Mononuclear cell (primary cell): ENCODE results near the gene PIGR. TPM values are rescaled to one million over a fixed set of nuclear protein-coding genes. Genes with fewer than 3 reads are reported as not detected.

ENCODE experiments used
- H3K27me3 ChIP-seq: 2 replicates; pipeline ENCODE4 v1.6.0; 2011; ENCODE audit warnings: low read length, control low read depth; ENCODE audit not compliant: insufficient read depth
- H3K4me1 ChIP-seq: 2 replicates; pipeline ENCODE4 v1.5.1; 2011; ENCODE audit warnings: mild to moderate bottlenecking, low read length, control low read depth; ENCODE audit not compliant: insufficient read depth
- H3K4me3 ChIP-seq: 2 replicates; pipeline ENCODE4 v1.5.1; 2011; ENCODE audit warnings: mild to moderate bottlenecking, low read length, moderate library complexity
- H3K9me3 ChIP-seq: 2 replicates; pipeline ENCODE4 v1.5.1; 2011; ENCODE audit warnings: low read depth, mild to moderate bottlenecking, control low read depth, low read length
- total RNA-seq: library from RNA; depleted of rRNA; stranded (reverse); fragments of >200 nt; gene quantifications from one replicate; pipeline ENCODE4 v1.2.3, GENCODE V29; 2012

Gene PIGR, protein sequence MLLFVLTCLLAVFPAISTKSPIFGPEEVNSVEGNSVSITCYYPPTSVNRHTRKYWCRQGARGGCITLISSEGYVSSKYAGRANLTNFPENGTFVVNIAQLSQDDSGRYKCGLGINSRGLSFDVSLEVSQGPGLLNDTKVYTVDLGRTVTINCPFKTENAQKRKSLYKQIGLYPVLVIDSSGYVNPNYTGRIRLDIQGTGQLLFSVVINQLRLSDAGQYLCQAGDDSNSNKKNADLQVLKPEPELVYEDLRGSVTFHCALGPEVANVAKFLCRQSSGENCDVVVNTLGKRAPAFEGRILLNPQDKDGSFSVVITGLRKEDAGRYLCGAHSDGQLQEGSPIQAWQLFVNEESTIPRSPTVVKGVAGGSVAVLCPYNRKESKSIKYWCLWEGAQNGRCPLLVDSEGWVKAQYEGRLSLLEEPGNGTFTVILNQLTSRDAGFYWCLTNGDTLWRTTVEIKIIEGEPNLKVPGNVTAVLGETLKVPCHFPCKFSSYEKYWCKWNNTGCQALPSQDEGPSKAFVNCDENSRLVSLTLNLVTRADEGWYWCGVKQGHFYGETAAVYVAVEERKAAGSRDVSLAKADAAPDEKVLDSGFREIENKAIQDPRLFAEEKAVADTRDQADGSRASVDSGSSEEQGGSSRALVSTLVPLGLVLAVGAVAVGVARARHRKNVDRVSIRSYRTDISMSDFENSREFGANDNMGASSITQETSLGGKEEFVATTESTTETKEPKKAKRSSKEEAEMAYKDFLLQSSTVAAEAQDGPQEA
- not detected for total RNA-seq

DNA sequence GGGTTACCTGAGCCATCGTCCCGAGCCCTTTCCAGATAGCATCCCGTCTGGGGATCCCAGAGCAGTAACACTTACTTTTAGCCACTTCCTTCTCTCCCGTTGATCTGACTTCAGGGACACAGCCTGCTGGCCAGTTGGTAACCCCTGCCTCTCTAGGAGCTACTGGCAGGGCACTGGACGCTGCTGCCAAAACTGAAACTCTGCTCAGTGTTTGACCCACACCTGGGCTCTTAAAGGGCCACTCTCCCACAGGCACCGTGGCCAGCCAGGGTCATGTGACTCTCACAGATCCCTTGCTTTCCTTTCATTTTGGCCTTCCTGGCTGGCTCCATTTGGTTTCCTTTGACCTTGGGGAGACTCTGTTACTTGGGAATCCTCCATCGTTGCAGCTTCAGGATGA lies at the start of gene PIGR:
Gene PIGR, minus strand, starts transcription at position 206 of the 400 bp plus-strand sequence. CDS start 5,935 bp downstream, outside the sequence.
- Histone ChIP-seq H3K4me3 (no peak within 1 kb of the TSS), H3K9me3 (no peaks in the 10 kb centered on the region), H3K27me3 (peaks cover 5% of the 10 kb centered on the region), H3K4me1 (peaks cover 14% of the 10 kb centered on the region)

DNA sequence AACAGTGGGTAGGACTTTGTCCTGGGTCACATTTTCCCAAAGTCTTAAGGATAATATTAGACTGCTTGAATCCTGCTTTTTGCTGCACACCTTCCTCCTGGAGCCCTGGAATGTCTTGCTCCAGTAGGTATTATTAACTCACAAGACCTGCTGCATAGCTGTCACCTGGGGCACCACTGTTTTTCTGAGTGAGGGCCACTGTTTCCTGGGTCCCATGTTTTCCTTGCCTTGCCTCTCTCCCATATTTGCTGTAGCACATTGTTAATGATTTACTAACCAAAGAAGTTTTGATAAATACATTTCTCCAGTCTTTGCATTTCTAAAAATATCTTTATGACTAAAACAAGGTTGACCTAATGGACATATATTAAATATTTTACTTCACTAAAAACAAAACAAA lies 46.5 kb upstream of the PIGR start:
- Histone ChIP-seq H3K4me3 (no peak overlapping the region), H3K27me3 (peaks cover 6% of the 10 kb centered on the region), H3K9me3 (no peaks in the 10 kb centered on the region), H3K4me1 (no peaks in the 10 kb centered on the region)

DNA sequence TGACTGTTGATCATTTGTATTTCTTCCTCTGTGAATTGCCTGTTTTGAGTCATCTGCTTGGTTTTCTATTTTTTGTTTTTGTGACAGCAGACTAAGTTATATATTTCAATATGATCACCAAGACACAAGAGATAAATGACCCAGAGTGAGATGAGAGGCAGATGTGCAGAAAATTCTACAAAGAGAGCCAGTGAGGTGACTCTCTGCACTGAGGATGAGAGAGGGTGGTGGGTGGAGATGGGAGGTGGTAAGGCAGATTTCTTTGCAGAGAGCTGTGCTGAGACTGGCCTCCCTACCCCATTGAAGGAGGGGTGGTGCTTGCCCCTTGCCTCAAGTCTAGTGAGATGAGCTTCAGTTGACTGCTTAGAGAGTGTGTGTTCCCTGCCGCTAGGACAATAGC lies 41.6 kb upstream of the PIGR start:
- Histone ChIP-seq H3K4me3 (no peak overlapping the region), H3K9me3 (no peaks in the 10 kb centered on the region)

DNA sequence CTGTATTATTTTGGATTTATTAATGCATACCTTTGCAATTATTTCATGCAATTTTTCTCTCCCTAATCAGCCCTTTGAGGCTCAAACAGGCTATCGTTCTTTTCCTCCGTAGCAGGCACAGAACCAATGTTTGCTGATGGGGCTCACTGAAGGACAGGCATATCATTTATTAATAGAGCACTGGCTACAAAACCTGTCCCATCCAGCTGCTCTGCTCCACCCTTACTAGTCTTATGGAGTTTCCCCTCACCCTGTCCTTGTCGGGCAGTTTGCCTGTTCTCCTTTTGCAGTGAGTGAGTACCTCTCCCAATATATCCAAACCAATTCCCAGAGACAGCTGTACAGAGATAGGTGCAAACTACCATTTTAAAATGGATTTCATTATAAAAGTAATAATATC lies 40.6 kb upstream of the PIGR start:
- no peak overlapping the region for H3K4me3 ChIP-seq
- peaks cover 4% of the 10 kb centered on the region for H3K27me3 ChIP-seq
- no peaks in the 10 kb centered on the region for H3K9me3 ChIP-seq
- no peaks in the 10 kb centered on the region for H3K4me1 ChIP-seq

More for the DNA sequence above, 41.6 kb upstream of the PIGR start:
- Histone ChIP-seq H3K4me1 (no peaks in the 10 kb centered on the region), H3K27me3 (peaks cover 4% of the 10 kb centered on the region)

DNA sequence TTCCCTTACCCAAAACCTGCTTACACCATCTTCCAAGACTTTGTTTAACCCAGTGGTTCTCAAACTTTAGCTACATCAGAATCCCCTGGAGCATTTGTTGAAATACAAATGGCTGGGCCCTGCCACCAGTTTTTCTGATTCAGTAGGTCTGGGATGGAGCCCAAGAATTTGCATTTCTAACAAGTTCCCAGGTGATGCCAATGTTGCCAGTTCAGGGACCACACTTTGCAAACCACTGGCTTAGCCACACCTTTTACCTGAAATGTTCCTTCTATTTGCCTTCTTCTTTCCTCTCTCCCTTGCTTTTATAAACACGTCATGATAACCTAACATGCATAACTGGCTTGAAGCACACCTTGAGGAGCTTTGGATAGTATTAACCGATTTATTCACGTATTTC lies 40.1 kb upstream of the PIGR start:
- H3K4me3 ChIP-seq, result no peak overlapping the region
- peaks cover 4% of the 10 kb centered on the region for H3K27me3 ChIP-seq
- no peaks in the 10 kb centered on the region for H3K9me3 ChIP-seq
- no peaks in the 10 kb centered on the region for H3K4me1 ChIP-seq

DNA sequence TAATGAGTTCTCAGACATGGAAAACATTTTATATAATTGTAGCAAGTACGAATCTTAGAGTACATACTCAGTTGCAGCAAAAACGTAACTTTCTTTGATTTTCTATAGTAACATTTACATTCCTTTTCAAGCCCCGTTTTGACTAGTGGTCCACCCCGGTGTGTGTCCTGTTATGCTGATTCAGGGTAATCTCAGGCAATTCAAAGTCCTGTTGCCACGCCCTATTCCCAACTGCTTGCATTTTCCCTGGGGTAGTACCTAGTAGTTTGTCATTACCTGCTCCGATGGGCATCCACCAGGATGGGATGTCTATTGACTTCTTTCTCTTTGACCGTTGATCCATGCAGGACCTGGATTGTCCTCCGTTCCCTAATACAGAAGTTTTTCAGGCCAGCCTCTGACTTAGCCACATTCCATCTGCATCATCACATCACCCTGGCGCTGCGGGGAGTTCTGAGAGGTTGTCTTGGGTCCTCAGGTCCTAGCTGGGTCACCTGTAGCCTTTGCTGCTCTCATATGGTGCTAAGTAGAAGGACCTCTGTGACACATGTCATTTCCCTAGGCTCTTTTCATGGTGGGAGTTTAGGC lies 39.0 kb upstream of the PIGR start:
- H3K27me3 ChIP-seq, result peaks cover 4% of the 10 kb centered on the region
- H3K4me1 ChIP-seq, result no peaks in the 10 kb centered on the region
- no peak overlapping the region for H3K4me3 ChIP-seq
- no peaks in the 10 kb centered on the region for H3K9me3 ChIP-seq

DNA sequence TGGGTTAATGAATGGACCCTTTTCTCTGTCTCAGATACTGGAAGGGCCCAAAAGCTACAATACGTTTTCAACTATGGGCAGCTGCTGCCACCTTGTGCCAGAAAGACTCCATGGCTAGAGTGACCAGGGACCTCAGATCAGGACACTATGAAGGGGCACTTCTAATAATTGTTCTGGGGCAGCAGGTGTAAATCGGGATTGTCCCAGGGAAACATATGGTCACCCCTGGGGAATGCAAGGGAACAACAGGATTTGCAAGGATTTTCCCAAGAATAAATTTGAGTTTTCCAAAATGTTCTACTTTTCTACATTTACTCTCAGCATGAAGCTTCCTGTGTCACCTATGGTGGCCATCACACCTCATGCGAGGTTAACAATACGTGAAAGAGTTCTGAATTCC lies 36.0 kb upstream of the PIGR start:
- Histone ChIP-seq H3K4me3 (no peak overlapping the region), H3K27me3 (peaks cover 4% of the 10 kb centered on the region), H3K9me3 (no peaks in the 10 kb centered on the region), H3K4me1 (no peaks in the 10 kb centered on the region)

DNA sequence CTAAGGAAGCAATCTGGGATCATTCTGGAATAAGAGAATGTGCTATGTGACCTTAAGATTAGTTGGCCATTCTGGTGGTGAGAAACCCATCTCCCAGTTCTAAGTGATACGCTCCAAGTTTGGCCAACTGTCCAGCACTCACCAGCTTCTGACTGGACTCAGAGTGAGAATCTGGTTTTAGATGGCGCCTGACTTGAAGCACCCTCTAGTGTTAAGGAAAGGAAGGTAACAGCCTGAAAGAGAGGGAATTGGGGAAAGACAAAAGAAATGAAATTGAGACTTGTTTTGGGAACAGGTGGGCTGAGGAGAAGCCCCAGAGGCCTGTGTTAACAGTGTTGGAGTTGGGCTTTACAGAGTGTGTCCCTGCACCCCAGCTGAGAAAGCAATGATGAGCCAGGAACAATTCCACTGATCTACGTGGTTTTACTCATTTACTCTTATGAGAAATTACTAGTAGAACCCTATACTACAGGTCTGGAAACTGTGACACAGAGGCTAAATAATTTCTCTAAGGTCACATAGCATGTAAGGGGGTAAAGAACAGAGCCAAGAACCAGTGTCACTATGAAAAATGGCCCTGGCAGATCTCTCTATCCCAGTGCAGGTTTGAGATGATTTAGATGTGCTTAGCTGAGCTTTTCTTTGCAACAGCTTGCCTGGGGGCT lies 33.2 kb upstream of the PIGR start:
- H3K9me3 ChIP-seq, result no peaks in the 10 kb centered on the region
- H3K4me3 ChIP-seq, result no peak overlapping the region
- peaks cover 4% of the 10 kb centered on the region for H3K27me3 ChIP-seq
- no peaks in the 10 kb centered on the region for H3K4me1 ChIP-seq

DNA sequence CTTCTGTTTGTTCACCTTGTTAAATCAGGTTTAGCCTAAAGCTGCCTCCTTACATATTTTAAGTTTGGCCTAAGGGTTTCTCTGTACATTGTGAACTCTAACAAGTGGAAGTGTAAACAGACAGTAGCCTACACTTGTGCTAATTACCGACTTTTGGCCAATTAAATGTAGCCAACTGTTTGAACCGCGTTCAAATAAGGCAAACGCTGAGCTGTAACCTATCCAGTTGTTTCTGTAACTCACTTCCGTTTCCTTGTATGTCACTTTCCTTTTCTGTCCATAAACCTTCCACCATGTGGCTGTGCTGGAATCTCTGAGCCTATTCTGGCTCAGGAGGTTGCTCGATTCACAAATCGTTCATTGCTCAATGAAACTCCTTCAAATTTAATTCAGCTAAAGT lies 32.0 kb upstream of the PIGR start:
- Histone ChIP-seq H3K4me1 (no peaks in the 10 kb centered on the region), H3K27me3 (no peaks in the 10 kb centered on the region), H3K4me3 (no peak overlapping the region), H3K9me3 (no peaks in the 10 kb centered on the region)

DNA sequence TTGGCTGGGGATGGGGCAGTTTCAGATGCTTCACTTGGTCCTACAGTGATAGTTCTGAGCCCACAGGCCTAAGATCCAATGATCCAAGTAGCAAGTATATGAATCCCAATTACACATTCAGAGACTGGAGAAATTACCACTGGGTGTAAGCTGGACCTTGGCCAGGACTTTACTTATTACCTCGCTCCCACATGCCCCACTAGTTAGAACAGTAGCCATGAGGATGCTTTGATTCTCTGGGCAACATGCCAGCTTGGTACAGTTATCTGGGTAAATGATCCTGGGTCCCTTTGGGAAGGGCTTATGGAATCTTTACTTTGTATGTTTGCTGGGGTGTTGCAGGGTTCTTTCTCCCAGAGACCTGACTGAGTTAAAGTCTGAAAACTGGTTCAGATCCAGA lies 29.0 kb upstream of the PIGR start:
- Histone ChIP-seq H3K4me1 (peaks cover 12% of the 10 kb centered on the region), H3K27me3 (no peaks in the 10 kb centered on the region), H3K4me3 (no peak overlapping the region), H3K9me3 (no peaks in the 10 kb centered on the region)

DNA sequence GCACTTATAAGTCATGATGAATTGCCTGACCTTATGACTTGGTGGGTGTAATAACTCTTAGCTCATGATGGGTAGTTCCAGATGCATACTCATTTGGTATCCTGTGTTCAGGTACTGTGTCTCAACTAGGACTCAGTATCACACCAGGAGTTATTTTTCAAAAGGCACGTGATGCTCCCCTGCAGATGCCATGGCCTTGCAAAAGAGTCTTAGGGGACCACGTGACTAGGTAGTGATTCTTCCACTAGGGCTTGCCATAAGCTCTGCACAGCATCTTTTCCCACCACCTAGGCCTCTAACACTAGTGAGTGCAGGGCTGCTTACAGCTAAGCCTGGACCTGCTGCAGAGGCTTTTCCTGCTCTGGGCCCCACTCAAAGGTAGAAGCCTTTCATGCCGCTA lies 27.9 kb upstream of the PIGR start:
- no peaks in the 10 kb centered on the region for H3K27me3 ChIP-seq
- no peaks in the 10 kb centered on the region for H3K9me3 ChIP-seq
- no peak overlapping the region for H3K4me3 ChIP-seq
- peaks cover 24% of the 10 kb centered on the region for H3K4me1 ChIP-seq

DNA sequence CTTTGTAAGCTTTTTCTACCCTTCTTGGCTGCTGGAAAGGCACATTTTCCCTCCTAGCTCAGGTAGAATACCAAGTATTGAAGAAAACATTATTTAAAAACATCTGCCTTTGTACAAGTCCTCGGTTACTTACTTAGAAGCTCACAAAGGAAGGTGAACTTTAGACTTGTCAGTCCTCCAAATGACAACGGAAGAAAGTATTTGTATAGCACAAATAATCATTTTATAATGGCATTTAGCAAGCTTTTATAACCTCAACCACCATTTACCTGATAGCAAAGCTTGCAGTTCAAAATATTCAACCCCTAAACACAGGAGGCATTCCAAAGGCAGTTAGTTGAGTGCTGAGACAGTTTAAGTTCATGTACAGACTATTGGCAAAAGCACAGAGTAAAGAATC lies 26.5 kb upstream of the PIGR start:
- Histone ChIP-seq H3K9me3 (no peaks in the 10 kb centered on the region), H3K4me3 (no peak overlapping the region), H3K4me1 (peaks cover 38% of the 10 kb centered on the region), H3K27me3 (no peaks in the 10 kb centered on the region)

DNA sequence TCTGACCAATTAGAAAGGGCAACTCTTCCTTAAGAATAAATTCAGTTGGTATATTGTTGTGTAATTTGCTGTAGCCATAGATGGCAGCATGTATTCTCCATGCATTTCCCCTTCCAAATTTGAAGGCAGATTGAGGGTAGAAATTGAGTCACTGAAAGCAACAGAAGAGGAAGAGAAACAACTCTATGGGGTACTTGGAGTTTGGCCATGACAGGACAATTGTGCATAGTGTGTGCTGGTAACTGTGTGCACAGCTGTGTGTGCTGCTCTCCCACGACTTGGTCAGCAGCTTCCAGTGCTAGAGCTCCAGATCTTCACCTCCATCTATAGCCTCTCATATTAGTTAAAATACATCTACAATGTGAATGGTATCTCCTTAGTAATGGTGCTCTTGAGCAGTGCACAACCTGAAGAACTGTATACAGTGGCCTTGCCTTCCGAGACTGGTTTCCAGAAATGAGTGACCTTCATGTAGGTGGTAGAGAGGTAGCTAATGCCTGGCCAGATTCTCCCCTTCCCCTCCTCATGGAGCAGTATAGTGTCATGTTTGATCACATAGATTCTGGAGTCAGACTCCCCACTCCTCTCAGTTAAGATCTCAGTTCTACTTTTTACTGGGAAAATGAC lies 24.9 kb upstream of the PIGR start:
- no peak overlapping the region for H3K4me3 ChIP-seq
- peaks cover 52% of the 10 kb centered on the region for H3K4me1 ChIP-seq

DNA sequence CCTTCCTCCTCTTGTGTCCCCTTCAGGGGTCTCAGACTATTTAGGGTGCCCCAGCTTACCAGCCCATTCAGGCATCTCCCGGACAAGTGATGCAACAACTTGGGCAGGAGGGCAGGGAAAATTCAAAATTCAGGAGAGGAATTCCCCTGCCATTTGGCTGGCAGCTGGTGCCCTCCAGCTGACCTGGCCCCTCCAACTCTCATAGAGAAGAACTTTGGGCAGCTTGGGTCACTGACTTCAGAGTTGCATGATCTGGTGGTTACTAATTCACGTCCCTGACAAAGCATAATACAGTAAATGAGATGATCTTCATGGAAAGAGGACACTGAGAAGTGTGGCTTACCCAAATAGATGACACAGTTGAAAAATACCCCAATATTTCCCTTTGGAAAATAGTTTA lies 24.2 kb upstream of the PIGR start, which contains the start of gene FCAMR:
Gene FCAMR, minus strand, starts transcription at position 15 of the 400 bp plus-strand sequence. CDS start 335 bp downstream, outside the sequence.
- Histone ChIP-seq H3K4me1 (peaks cover 52% of the 10 kb centered on the region), H3K27me3 (no peaks in the 10 kb centered on the region), H3K4me3 (no peak within 1 kb of the TSS), H3K9me3 (no peaks in the 10 kb centered on the region)

More for the DNA sequence above, 24.9 kb upstream of the PIGR start:
- Histone ChIP-seq H3K9me3 (no peaks in the 10 kb centered on the region), H3K27me3 (no peaks in the 10 kb centered on the region)
